KMS-11 (cell line): ENCODE data around the gene PLXDC2.

Experiments used
- H2AFZ ChIP-seq: fragments of 200-600 bp; sonication (generic); 2 replicates; pipeline ENCODE4 v1.6.1; 2016; ENCODE audit warnings: antibody characterized with exemption, mixed run types, low read depth
- H3K27ac ChIP-seq: fragments of 200-600 bp; sonication (generic); 2 replicates; pipeline ENCODE4 v1.6.1; 2016; ENCODE audit warnings: mild to moderate bottlenecking, mixed run types
- H3K27me3 ChIP-seq: fragments of 200-600 bp; sonication (generic); 2 replicates; pipeline ENCODE4 v1.6.1; 2017; ENCODE audit warnings: mild to moderate bottlenecking, low read depth, mixed run types, moderate library complexity; ENCODE audit not compliant: insufficient read depth
- H3K36me3 ChIP-seq: fragments of 200-600 bp; sonication (generic); 2 replicates; pipeline ENCODE4 v1.6.1; 2017; ENCODE audit warnings: mild to moderate bottlenecking, mixed run types; ENCODE audit not compliant: insufficient read depth
- H3K4me1 ChIP-seq: fragments of 200-600 bp; sonication (generic); 2 replicates; pipeline ENCODE4 v1.6.1; 2016; ENCODE audit warnings: mild to moderate bottlenecking, low read depth, mixed run types; ENCODE audit not compliant: poor library complexity, severe bottlenecking
- H3K4me2 ChIP-seq: fragments of 200-600 bp; sonication (generic); 2 replicates; pipeline ENCODE4 v1.7.0; 2016; ENCODE audit warnings: mild to moderate bottlenecking, mixed run types
- H3K4me3 ChIP-seq: fragments of 200-600 bp; sonication (generic); IDR thresholded peaks from 2 replicates; pipeline ENCODE4 v1.6.1; 2017; ENCODE audit warnings: low read depth, low read length, mixed read lengths; ENCODE audit not compliant: insufficient read depth
- H3K79me2 ChIP-seq: fragments of 200-600 bp; sonication (generic); 2 replicates; pipeline ENCODE4 v1.6.1; 2016; ENCODE audit warnings: low read depth, mixed run types; ENCODE audit not compliant: insufficient read depth
- H3K9ac ChIP-seq: fragments of 200-600 bp; sonication (generic); 2 replicates; pipeline ENCODE4 v1.6.1; 2016; ENCODE audit warnings: mild to moderate bottlenecking, mixed run types
- H4K20me1 ChIP-seq: fragments of 200-600 bp; sonication (generic); 2 replicates; pipeline ENCODE4 v1.6.1; 2016; ENCODE audit warnings: mild to moderate bottlenecking, mixed run types; ENCODE audit not compliant: insufficient read depth
- TF ChIP-seq, protein P1 (sequence below): fragments of 200-600 bp; sonication (generic); conservative IDR thresholded peaks from 2 replicates; pipeline ENCODE4 v1.6.1; 2017; ENCODE audit warnings: low read depth, mild to moderate bottlenecking, antibody characterized with exemption, low read length, moderate library complexity, mixed read lengths

Gene PLXDC2

GRCh38 chr10:20257422-20257821 is 441.2 kb downstream of the PLXDC2 start:
- Histone ChIP-seq H4K20me1 (no peaks in the 10 kb centered on the region), H3K4me1 (peaks cover 9% of the 10 kb centered on the region), H3K79me2 (no peaks in the 10 kb centered on the region), H3K27me3 (no peaks in the 10 kb centered on the region), H2AFZ (no peak overlapping the region), H3K9ac (no peak overlapping the region), H3K27ac (no peak overlapping the region), H3K36me3 (no peaks in the 10 kb centered on the region), H3K4me3 (no peak overlapping the region), H3K4me2 (no peak overlapping the region)
- TF ChIP-seq, protein P1, sequence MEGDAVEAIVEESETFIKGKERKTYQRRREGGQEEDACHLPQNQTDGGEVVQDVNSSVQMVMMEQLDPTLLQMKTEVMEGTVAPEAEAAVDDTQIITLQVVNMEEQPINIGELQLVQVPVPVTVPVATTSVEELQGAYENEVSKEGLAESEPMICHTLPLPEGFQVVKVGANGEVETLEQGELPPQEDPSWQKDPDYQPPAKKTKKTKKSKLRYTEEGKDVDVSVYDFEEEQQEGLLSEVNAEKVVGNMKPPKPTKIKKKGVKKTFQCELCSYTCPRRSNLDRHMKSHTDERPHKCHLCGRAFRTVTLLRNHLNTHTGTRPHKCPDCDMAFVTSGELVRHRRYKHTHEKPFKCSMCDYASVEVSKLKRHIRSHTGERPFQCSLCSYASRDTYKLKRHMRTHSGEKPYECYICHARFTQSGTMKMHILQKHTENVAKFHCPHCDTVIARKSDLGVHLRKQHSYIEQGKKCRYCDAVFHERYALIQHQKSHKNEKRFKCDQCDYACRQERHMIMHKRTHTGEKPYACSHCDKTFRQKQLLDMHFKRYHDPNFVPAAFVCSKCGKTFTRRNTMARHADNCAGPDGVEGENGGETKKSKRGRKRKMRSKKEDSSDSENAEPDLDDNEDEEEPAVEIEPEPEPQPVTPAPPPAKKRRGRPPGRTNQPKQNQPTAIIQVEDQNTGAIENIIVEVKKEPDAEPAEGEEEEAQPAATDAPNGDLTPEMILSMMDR: no peak

DNA sequence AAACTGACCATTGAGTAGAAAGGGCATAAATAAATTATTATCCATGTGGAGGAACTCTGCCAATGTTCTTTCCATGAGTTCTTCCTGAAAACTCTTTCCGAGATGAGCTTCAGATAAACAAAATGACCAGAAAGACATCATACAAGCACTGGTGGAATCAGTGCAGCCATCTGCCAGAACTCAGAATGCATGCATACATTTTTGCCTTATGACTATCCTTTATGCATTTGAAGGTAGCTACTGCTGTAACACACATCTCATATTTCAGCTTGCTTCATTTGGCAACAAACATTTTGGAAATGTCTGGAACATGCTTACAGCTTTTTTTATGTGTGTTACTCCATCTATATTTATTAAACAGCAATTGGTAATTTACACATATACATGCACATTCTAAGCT is 448.9 kb downstream of the PLXDC2 start:
- no peak overlapping the region for H3K27ac ChIP-seq
- H3K36me3 ChIP-seq: no peaks in the 10 kb centered on the region
- H3K79me2 ChIP-seq: no peaks in the 10 kb centered on the region
- no peak overlapping the region for H3K9ac ChIP-seq
- no peaks in the 10 kb centered on the region for H4K20me1 ChIP-seq
- H3K4me1 ChIP-seq: no peaks in the 10 kb centered on the region
- H3K4me2 ChIP-seq: no peak overlapping the region
- no peak overlapping the region for H2AFZ ChIP-seq
- no peak overlapping the region for H3K4me3 ChIP-seq
- no peaks in the 10 kb centered on the region for H3K27me3 ChIP-seq
- TF ChIP-seq, protein P1: no peak

DNA sequence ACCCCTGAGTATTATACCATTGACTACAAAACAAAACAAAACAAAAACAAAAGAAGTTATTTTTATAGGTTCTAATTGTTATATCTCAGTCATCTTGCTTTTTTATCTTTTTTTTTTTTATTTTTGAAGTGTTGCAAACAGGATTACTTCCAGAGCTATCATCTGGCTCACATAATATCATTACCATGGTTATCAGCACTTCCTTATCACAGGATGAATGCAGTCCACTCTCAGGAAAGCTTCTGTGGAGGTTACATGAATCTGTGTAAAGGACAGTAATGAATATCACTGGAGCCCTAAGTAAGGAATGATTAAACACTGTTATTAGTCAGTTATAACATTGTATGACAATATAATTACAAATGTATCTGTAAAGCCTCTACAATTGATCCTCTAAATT is 451.5 kb downstream of the PLXDC2 start:
- H4K20me1 ChIP-seq: no peaks in the 10 kb centered on the region
- H3K27ac ChIP-seq: no peak overlapping the region
- no peaks in the 10 kb centered on the region for H3K36me3 ChIP-seq
- no peaks in the 10 kb centered on the region for H3K27me3 ChIP-seq
- H3K4me3 ChIP-seq: no peak overlapping the region
- TF ChIP-seq, protein P1: no peak
- H3K4me1 ChIP-seq: no peaks in the 10 kb centered on the region
- no peaks in the 10 kb centered on the region for H3K79me2 ChIP-seq
- no peak overlapping the region for H3K4me2 ChIP-seq
- no peak overlapping the region for H2AFZ ChIP-seq
- H3K9ac ChIP-seq: no peak overlapping the region

GRCh38 chr10:20271490-20271889 is 455.3 kb downstream of the PLXDC2 start:
- H3K27me3 ChIP-seq: no peaks in the 10 kb centered on the region
- H2AFZ ChIP-seq: no peak overlapping the region
- no peaks in the 10 kb centered on the region for H3K79me2 ChIP-seq
- no peak overlapping the region for H3K4me2 ChIP-seq
- H3K36me3 ChIP-seq: no peaks in the 10 kb centered on the region
- H3K9ac ChIP-seq: no peak overlapping the region
- no peaks in the 10 kb centered on the region for H3K4me1 ChIP-seq
- TF ChIP-seq, protein P1: no peak
- no peak overlapping the region for H3K27ac ChIP-seq
- H4K20me1 ChIP-seq: no peaks in the 10 kb centered on the region
- H3K4me3 ChIP-seq: no peak overlapping the region

GRCh38 chr10:20272608-20273007 is 456.4 kb downstream of the PLXDC2 start:
- TF ChIP-seq, protein P1: no peak
- Histone ChIP-seq H3K27ac (no peak overlapping the region), H3K27me3 (no peaks in the 10 kb centered on the region), H3K4me1 (no peaks in the 10 kb centered on the region), H3K79me2 (no peaks in the 10 kb centered on the region), H3K4me3 (no peak overlapping the region), H2AFZ (no peak overlapping the region), H3K9ac (no peak overlapping the region), H3K36me3 (no peaks in the 10 kb centered on the region), H3K4me2 (no peak overlapping the region), H4K20me1 (no peaks in the 10 kb centered on the region)
